HG03565 (cell line): Measurements from ENCODE around the gene TFF2.

Source experiments
- ATAC-seq: cut with Tn5 transposase; IDR thresholded peaks from one replicate; pipeline ENCODE4 v1.9.1; 2021; ENCODE audit warnings: mild to moderate bottlenecking, moderate library complexity; ENCODE audit not compliant: unreplicated experiment

The TFF2 gene

GRCh38 chr21:42306366-42307035, 44.3 kb downstream of the TFF2 start:
- ATAC-seq, result no peak

- no peak for ATAC-seq
These were observed 45.1 kb downstream of the TFF2 start for GRCh38 chr21:42305707-42306147.

GRCh38 chr21:42304556-42305454, 46.0 kb downstream of the TFF2 start:
- ATAC-seq, result no peak

- ATAC-seq, result no peak
These were observed 47.4 kb downstream of the TFF2 start for GRCh38 chr21:42303443-42303842.

- ATAC-seq, result no peak
These were observed 48.0 kb downstream of the TFF2 start for GRCh38 chr21:42302794-42303193.

GRCh38 chr21:42302076-42302650, 48.6 kb downstream of the TFF2 start:
- no peak for ATAC-seq

GRCh38 chr21:42301371-42302075, 49.3 kb downstream of the TFF2 start:
- no peak for ATAC-seq

- no peak for ATAC-seq
These were observed 49.8 kb downstream of the TFF2 start for GRCh38 chr21:42300956-42301355.

- ATAC-seq, result no peak
These were observed 50.7 kb downstream of the TFF2 start for GRCh38 chr21:42300045-42300583.

GRCh38 chr21:42299324-42300044, 51.3 kb downstream of the TFF2 start:
- no peak for ATAC-seq

- no peak for ATAC-seq
These were observed 52.1 kb downstream of the TFF2 start for GRCh38 chr21:42298657-42299056.

GRCh38 chr21:42298237-42298636, 52.6 kb downstream of the TFF2 start:
- ATAC-seq, result no peak

- ATAC-seq, result no peak
These were observed 53.4 kb downstream of the TFF2 start for GRCh38 chr21:42297377-42297776.

GRCh38 chr21:42296501-42296900, 54.3 kb downstream of the TFF2 start:
- no peak for ATAC-seq
